PC-9 (cell line): Measurements from ENCODE around the gene TPRG1. TPM values are rescaled to one million over a fixed set of nuclear protein-coding genes. Genes with fewer than 3 reads are reported as not detected.

Source experiments
- BruUV-seq: library from RNA; stranded (reverse); fragments of 400-500 nt; replicated peaks from 2 replicates; lab custom pipeline; 2021; lab: Mats Ljungman, UMichigan
- CTCF ChIA-PET: fragments of 300-600 bp; sonication (Branson Sonifier 250); formaldehyde crosslinking; loops from one replicate; lab custom pipeline; 2022; ENCODE audit warnings: antibody characterized with exemption; lab: Charles Lee
- POLR2A ChIA-PET: fragments of 300-600 bp; sonication (Branson Sonifier 250); formaldehyde crosslinking; loops from one replicate; lab custom pipeline; 2022; ENCODE audit warnings: antibody characterized with exemption; ENCODE audit not compliant: unreplicated experiment; lab: Charles Lee
- DNase-seq, 2 experiments: peaks; one replicate each; pipeline versions ENCODE4 v3.0.0 to v3.0.0-alpha.2; 2015 to 2022; ENCODE audit warnings: mixed read lengths in 1 of 2
- H2AFZ ChIP-seq: fragments of 200-600 bp; sonication (generic); 2 replicates; pipeline ENCODE4 v1.8.1; 2017; ENCODE audit warnings: antibody characterized with exemption
- H3F3A ChIP-seq: fragments of 200-600 bp; sonication (generic); 2 replicates; pipeline ENCODE4 v1.8.1; 2017; ENCODE audit warnings: antibody characterized with exemption, mild to moderate bottlenecking, low read depth; ENCODE audit not compliant: insufficient read depth
- H3K27ac ChIP-seq: fragments of 200-600 bp; sonication (generic); 2 replicates; pipeline ENCODE4 v1.6.1; 2016; ENCODE audit warnings: mixed run types
- H3K27me3 ChIP-seq: fragments of 200-600 bp; sonication (generic); 2 replicates; pipeline ENCODE4 v1.6.1; 2016; ENCODE audit warnings: low read depth, mixed run types; ENCODE audit not compliant: insufficient read depth
- H3K36me3 ChIP-seq: fragments of 200-600 bp; sonication (generic); 2 replicates; pipeline ENCODE4 v1.6.1; 2016; ENCODE audit warnings: low read depth, mixed run types
- H3K4me1 ChIP-seq: fragments of 200-600 bp; sonication (generic); replicated peaks from 2 replicates; pipeline ENCODE4 v1.6.1; 2016; ENCODE audit warnings: mixed run types; ENCODE audit not compliant: insufficient read depth
- H3K4me2 ChIP-seq: fragments of 200-600 bp; sonication (generic); 2 replicates; pipeline ENCODE4 v1.6.1; 2017; ENCODE audit warnings: mixed run types
- H3K4me3 ChIP-seq: fragments of 200-600 bp; sonication (generic); 2 replicates; pipeline ENCODE4 v1.6.1; 2016; ENCODE audit warnings: mixed run types
- H3K79me2 ChIP-seq: fragments of 200-600 bp; sonication (generic); 2 replicates; pipeline ENCODE4 v1.6.1; 2017; ENCODE audit warnings: low read depth, mixed run types
- H3K9me2 ChIP-seq: fragments of 200-600 bp; sonication (generic); 2 replicates; pipeline ENCODE4 v1.8.1; 2017; ENCODE audit warnings: mild to moderate bottlenecking; ENCODE audit not compliant: insufficient read depth
- H3K9me3 ChIP-seq: fragments of 200-600 bp; sonication (generic); 2 replicates; pipeline ENCODE4 v1.8.1; 2016; ENCODE audit warnings: low read depth; ENCODE audit not compliant: insufficient read depth
- H4K20me1 ChIP-seq: fragments of 200-600 bp; sonication (generic); 2 replicates; pipeline ENCODE4 v1.8.1; 2017; ENCODE audit not compliant: insufficient read depth
- CTCF ChIP-seq: fragments of 200-600 bp; sonication (generic); conservative IDR thresholded peaks from 2 replicates; pipeline ENCODE4 v1.6.1; 2017; ENCODE audit warnings: mixed run types, antibody characterized with exemption, mild to moderate bottlenecking, moderate library complexity
- EZH2 ChIP-seq: fragments of 200-600 bp; sonication (generic); IDR thresholded peaks from 2 replicates; pipeline ENCODE4 v1.8.0; 2017; ENCODE audit warnings: antibody characterized with exemption, low read depth
- intact Hi-C: fragments of 100-400 bp; cut with micrococcal nuclease; formaldehyde crosslinking; loops from one replicate; pipeline ENCODE4 v1.10.0; 2022; ENCODE audit not compliant: unreplicated experiment
- total RNA-seq: library from RNA; stranded (reverse); gene quantifications from 2 replicates; pipeline ENCODE4 v1.2.3, GENCODE V29; 2021

TPRG1 gene
- total RNA-seq, 1 experiment from 2014 or later = 1.9 TPM

- Histone ChIP-seq H3K4me1 (peaks cover 32% of the 10 kb centered on the region), H3K79me2 (no peaks in the 10 kb centered on the region), H3K4me2 (no peak overlapping the region), H3F3A (peaks cover 28% of the 10 kb centered on the region), H3K4me3 (no peak overlapping the region), H2AFZ (no peak overlapping the region), H3K9me2 (no peaks in the 10 kb centered on the region), H3K27me3 (no peaks in the 10 kb centered on the region), H3K27ac (no peak overlapping the region), H4K20me1 (no peaks in the 10 kb centered on the region), H3K36me3 (peaks cover 17% of the 10 kb centered on the region; the same call in 1 of the 2 replicates), H3K9me3 (peaks cover 24% of the 10 kb centered on the region; the same call in 1 of the 2 replicates)
- POLR2A ChIA-PET = no interaction called here
- DNase-seq = no peak
- intact Hi-C loops = no loop called here
- CTCF ChIA-PET = interaction anchor here (0.7 kb wide), 1 partner anchor 100 kb away, joined by 7 read pairs; no protein-coding TSS in a partner anchor
- no peak for TF ChIP-seq EZH2
- TF ChIP-seq CTCF = no peak
- BruUV-seq = no TSS peak
Observed at GRCh38 chr3:189295089-189295488, 123.3 kb downstream of the TPRG1 start.

- Histone ChIP-seq H3K27ac (peak overlapping the region; percentile 21; the same call in 1 of the 2 replicates), H3K9me2 (no peaks in the 10 kb centered on the region), H4K20me1 (no peaks in the 10 kb centered on the region), H3K9me3 (peaks cover 46% of the 10 kb centered on the region; the same call in 1 of the 2 replicates), H3K79me2 (no peaks in the 10 kb centered on the region), H3K27me3 (no peaks in the 10 kb centered on the region), H3K4me1 (peaks cover 30% of the 10 kb centered on the region), H3F3A (peaks cover 22% of the 10 kb centered on the region), H3K4me3 (no peak overlapping the region), H3K4me2 (no peak overlapping the region), H3K36me3 (peaks cover 22% of the 10 kb centered on the region; the same call in 1 of the 2 replicates), H2AFZ (no peak overlapping the region)
- ChIA-PET CTCF (no interaction called here), POLR2A (no interaction called here)
- peak in 1 of 2 experiments; percentile 67 for DNase-seq
- TF ChIP-seq EZH2 = no peak
- no peak for TF ChIP-seq CTCF
- intact Hi-C loops = no loop called here
- BruUV-seq = no TSS peak
Observed at GRCh38 chr3:189297932-189298331, 126.2 kb downstream of the TPRG1 start.

GRCh38 chr3:189298469-189299375 lies 127.0 kb downstream of the TPRG1 start:
- TF ChIP-seq EZH2 = no peak
- TF ChIP-seq CTCF = no peak
- 0 out of 2 replicates have a peak overlapping the region, but pooled peaks have one; percentile 1 for H2AFZ ChIP-seq
- peaks cover 32% of the 10 kb centered on the region for H3K4me1 ChIP-seq
- peaks cover 22% of the 10 kb centered on the region; the same call in 1 of the 2 replicates for H3K36me3 ChIP-seq
- DNase-seq = peak in 1 of 2 experiments; percentile 58
- H3F3A ChIP-seq = peaks cover 20% of the 10 kb centered on the region
- ChIA-PET POLR2A (no interaction called here), CTCF (no interaction called here)
- intact Hi-C loops = no loop called here
- H3K9me2 ChIP-seq = no peaks in the 10 kb centered on the region
- H3K4me2 ChIP-seq = no peak overlapping the region
- no peaks in the 10 kb centered on the region for H3K79me2 ChIP-seq
- H3K4me3 ChIP-seq = no peak overlapping the region
- no TSS peak for BruUV-seq
- peak overlapping the region; percentile 21; the same call in 1 of the 2 replicates for H3K27ac ChIP-seq
- peaks cover 51% of the 10 kb centered on the region; the same call in 1 of the 2 replicates for H3K9me3 ChIP-seq
- no peaks in the 10 kb centered on the region for H3K27me3 ChIP-seq
- no peaks in the 10 kb centered on the region for H4K20me1 ChIP-seq
